Ureter (tissue), 1 donor: ENCODE measurements around the gene SLC12A7. TPM values are rescaled to one million over a fixed set of nuclear protein-coding genes. Genes with fewer than 3 reads are reported as not detected.
"Not testable (repeated sequence)": the region's sequence is repeated elsewhere in the genome, so short reads cannot be mapped to it uniquely, and the experiment has no call there.

Experiments
- DNase-seq: peaks from one replicate; pipeline ENCODE4 v3.0.0-alpha.2; 2020; ENCODE audit warnings: low spot score
- total RNA-seq: library from RNA; stranded (reverse); gene quantifications from one replicate; pipeline ENCODE4 v1.2.4, GENCODE V29; 2023
- donor health status: DM: yes; HTN: yes; CAD: no.

Gene SLC12A7
- total RNA-seq, 1 donor from 2014 or later = 77.0 TPM

GRCh38 chr5:1035421-1036405 lies 76.2 kb downstream of the SLC12A7 start:
- DNase-seq = no peak

- no peak for DNase-seq
These were observed 76.9 kb downstream of the SLC12A7 start for GRCh38 chr5:1034986-1035385.

GRCh38 chr5:1034421-1034905 lies 77.4 kb downstream of the SLC12A7 start:
- DNase-seq = no peak

GRCh38 chr5:1033606-1034420 lies 78.0 kb downstream of the SLC12A7 start:
- no peak for DNase-seq

GRCh38 chr5:1033178-1033577 lies 78.7 kb downstream of the SLC12A7 start:
- no peak for DNase-seq

GRCh38 chr5:1032551-1033027 lies 79.3 kb downstream of the SLC12A7 start:
- DNase-seq = no peak

GRCh38 chr5:1032011-1032410 lies 79.9 kb downstream of the SLC12A7 start:
- no peak for DNase-seq

- no peak for DNase-seq
These were observed 80.4 kb downstream of the SLC12A7 start for GRCh38 chr5:1031306-1031959.

- no peak for DNase-seq
These were observed 81.0 kb downstream of the SLC12A7 start for GRCh38 chr5:1030801-1031271.

- DNase-seq = no peak
These were observed 81.8 kb downstream of the SLC12A7 start for GRCh38 chr5:1029945-1030625.

- no peak for DNase-seq
These were observed 82.5 kb downstream of the SLC12A7 start for GRCh38 chr5:1029282-1029944.

- no peak for DNase-seq
These were observed 83.2 kb downstream of the SLC12A7 start for GRCh38 chr5:1028481-1029281.

GRCh38 chr5:1027631-1028441 lies 84.0 kb downstream of the SLC12A7 start:
- no peak for DNase-seq

- no peak for DNase-seq
These were observed 84.9 kb downstream of the SLC12A7 start for GRCh38 chr5:1026700-1027621.

GRCh38 chr5:1021969-1022336 lies 89.9 kb downstream of the SLC12A7 start:
- not testable (repeated sequence) for DNase-seq

GRCh38 chr5:1021136-1021968 lies 90.5 kb downstream of the SLC12A7 start:
- DNase-seq = no peak
